Peyer's patch (tissue), 4 donors: ENCODE results near the gene ACACA. TPM values are rescaled to one million over a fixed set of nuclear protein-coding genes. Genes with fewer than 3 reads are reported as not detected.

Experiments used
- DNase-seq, 3 donors: peaks; one replicate each; pipeline ENCODE4 v3.0.0-alpha.2; 2017 to 2019
- H3K27ac ChIP-seq, 4 donors: fragments of 200-600 bp; sonication (generic); one replicate each; pipeline ENCODE4 v1.5.1; 2016 to 2019
- H3K27me3 ChIP-seq, 2 donors: fragments of 200-600 bp; sonication (generic); one replicate each; pipeline ENCODE4 v1.5.1; 2019
- H3K36me3 ChIP-seq, 3 donors: fragments of 200-600 bp; sonication (generic); one replicate each; pipeline ENCODE4 v1.5.1; 2016 to 2019
- H3K4me1 ChIP-seq, 4 donors: fragments of 200-600 bp; sonication (generic); one replicate each; pipeline ENCODE4 v1.5.1; 2016 to 2019
- H3K4me3 ChIP-seq, 4 donors: fragments of 200-600 bp; sonication (generic); 1 replicate in 3 of 4; 2 replicates in 1 of 4; pipeline ENCODE4 v1.5.1; 2016 to 2019; ENCODE audit warnings: mild to moderate bottlenecking in 1 of 4
- H3K9me3 ChIP-seq, 4 donors: fragments of 200-600 bp; sonication (generic); one replicate each; pipeline ENCODE4 v1.5.1; 2016 to 2019; ENCODE audit warnings: mild to moderate bottlenecking in 1 of 4
- CTCF ChIP-seq, 6 experiments: fragments of 450-650 bp in 4 of 6; fragments of 200-600 bp in 2 of 6; sonication (generic) in 1 of 6; IDR thresholded peaks; one replicate each; pipeline ENCODE4 v1.5.1; 2017 to 2019; ENCODE audit warnings: antibody characterized with exemption in 6 of 6, mild to moderate bottlenecking in 3 of 6, moderate library complexity in 1 of 6
- POLR2A ChIP-seq, 2 donors: fragments of 450-650 bp; IDR thresholded peaks; one replicate each; pipeline ENCODE4 v1.5.1; 2017; ENCODE audit warnings: antibody characterized with exemption in 2 of 2, mild to moderate bottlenecking in 2 of 2, moderate library complexity in 2 of 2
- total RNA-seq, 4 donors: library from RNA; depleted of rRNA; stranded (reverse); fragments of >200 nt; gene quantifications; one replicate each; pipeline ENCODE4 v1.1.0, GENCODE V29; 2016

ACACA gene
- total RNA-seq, 4 donors from 2014 or later = 31.7 to 71.7 (median 43.0) TPM

GRCh38 chr17:37339321-37339720, 67.3 kb downstream of the ACACA start:
- Histone ChIP-seq H3K4me3 (no peak overlapping the region), H3K27ac (no peak overlapping the region), H3K9me3 (no peaks in the 10 kb centered on the region), H3K4me1 (no peaks in the 10 kb centered on the region), H3K36me3 (peaks cover 0 to 13% (median 0%) of the 10 kb centered on the region in 3 donors), H3K27me3 (no peaks in the 10 kb centered on the region)
- DNase-seq = no peak
- TF ChIP-seq POLR2A (IDR thresholded peaks at IDR 0.05) (no peak), CTCF (IDR thresholded peaks at IDR 0.05) (no peak)

- Histone ChIP-seq H3K4me1 (no peaks in the 10 kb centered on the region), H3K4me3 (no peak overlapping the region), H3K27me3 (no peaks in the 10 kb centered on the region), H3K36me3 (peaks cover 0 to 13% (median 0%) of the 10 kb centered on the region in 3 donors), H3K27ac (no peak overlapping the region), H3K9me3 (no peaks in the 10 kb centered on the region)
- DNase-seq = no peak
- TF ChIP-seq CTCF (IDR thresholded peaks at IDR 0.05) (no peak), POLR2A (IDR thresholded peaks at IDR 0.05) (no peak)
These were observed 67.8 kb downstream of the ACACA start for GRCh38 chr17:37338847-37339246.

- H3K36me3 ChIP-seq = peaks cover 0 to 27% (median 0%) of the 10 kb centered on the region in 3 donors
- TF ChIP-seq CTCF (IDR thresholded peaks at IDR 0.05) (no peak), POLR2A (IDR thresholded peaks at IDR 0.05) (no peak)
- H3K27me3 ChIP-seq = no peaks in the 10 kb centered on the region
- H3K27ac ChIP-seq = no peak overlapping the region
- H3K4me1 ChIP-seq = no peaks in the 10 kb centered on the region
- no peak for DNase-seq
- H3K4me3 ChIP-seq = no peak overlapping the region
- no peaks in the 10 kb centered on the region for H3K9me3 ChIP-seq
These were observed 79.1 kb downstream of the ACACA start for GRCh38 chr17:37327341-37328090.

- peaks cover 0 to 18% (median 0%) of the 10 kb centered on the region in 3 donors for H3K36me3 ChIP-seq
- no peak for DNase-seq
- H3K4me1 ChIP-seq = no peaks in the 10 kb centered on the region
- H3K4me3 ChIP-seq = no peak overlapping the region
- TF ChIP-seq POLR2A (IDR thresholded peaks at IDR 0.05) = no peak
- TF ChIP-seq CTCF (IDR thresholded peaks at IDR 0.05) = no peak
- H3K27me3 ChIP-seq = no peaks in the 10 kb centered on the region
- H3K27ac ChIP-seq = no peak overlapping the region
- no peaks in the 10 kb centered on the region for H3K9me3 ChIP-seq
These were observed 83.6 kb downstream of the ACACA start for GRCh38 chr17:37322826-37323561.

- no peak overlapping the region for H3K4me3 ChIP-seq
- TF ChIP-seq POLR2A (IDR thresholded peaks at IDR 0.05) = no peak
- TF ChIP-seq CTCF (IDR thresholded peaks at IDR 0.05) = no peak
- H3K27me3 ChIP-seq = no peaks in the 10 kb centered on the region
- no peaks in the 10 kb centered on the region for H3K9me3 ChIP-seq
- DNase-seq = no peak
- no peaks in the 10 kb centered on the region for H3K4me1 ChIP-seq
- H3K36me3 ChIP-seq = peaks cover 0 to 18% (median 0%) of the 10 kb centered on the region in 3 donors
- no peak overlapping the region for H3K27ac ChIP-seq
These were observed 84.5 kb downstream of the ACACA start for GRCh38 chr17:37322106-37322505.
